Stimulated activated memory B cell treated with anti-CD40 and anti-IgM and Interleukin-4, amounts not matched to agents 10 μg/mL and 1 μg/mL and 100 μg/mL, for 72 hours (primary cell): ENCODE data around the gene BPTF.
A peak's percentile ranks its signal among the peaks of the same experiment; 100 is the strongest.
"Not testable (repeated sequence)": the region's sequence is repeated elsewhere in the genome, so short reads cannot be mapped to it uniquely, and the experiment has no call there.

Experiments
- ATAC-seq: fragments of 150-1000 bp; cut with Tn5 transposase; 2 replicates; pipeline ENCODE4 v1.10.0; 2021
- H3K27ac Mint-ChIP-seq: one replicate; pipeline ENCODE4 v1.8.0; 2022; ENCODE audit warnings: mild to moderate bottlenecking, mixed read lengths
- H3K27me3 Mint-ChIP-seq: one replicate; pipeline ENCODE4 v1.8.0; 2022; ENCODE audit warnings: mixed read lengths
- H3K36me3 Mint-ChIP-seq: one replicate; pipeline ENCODE4 v1.8.0; 2022; ENCODE audit warnings: mixed read lengths
- H3K4me1 Mint-ChIP-seq: one replicate; pipeline ENCODE4 v1.8.0; 2022; ENCODE audit warnings: mixed read lengths
- H3K4me3 Mint-ChIP-seq: one replicate; pipeline ENCODE4 v1.8.0; 2022; ENCODE audit warnings: mild to moderate bottlenecking, moderate library complexity, mixed read lengths
- H3K9me3 Mint-ChIP-seq: one replicate; pipeline ENCODE4 v1.8.0; 2022; ENCODE audit warnings: mixed read lengths

BPTF gene, protein sequence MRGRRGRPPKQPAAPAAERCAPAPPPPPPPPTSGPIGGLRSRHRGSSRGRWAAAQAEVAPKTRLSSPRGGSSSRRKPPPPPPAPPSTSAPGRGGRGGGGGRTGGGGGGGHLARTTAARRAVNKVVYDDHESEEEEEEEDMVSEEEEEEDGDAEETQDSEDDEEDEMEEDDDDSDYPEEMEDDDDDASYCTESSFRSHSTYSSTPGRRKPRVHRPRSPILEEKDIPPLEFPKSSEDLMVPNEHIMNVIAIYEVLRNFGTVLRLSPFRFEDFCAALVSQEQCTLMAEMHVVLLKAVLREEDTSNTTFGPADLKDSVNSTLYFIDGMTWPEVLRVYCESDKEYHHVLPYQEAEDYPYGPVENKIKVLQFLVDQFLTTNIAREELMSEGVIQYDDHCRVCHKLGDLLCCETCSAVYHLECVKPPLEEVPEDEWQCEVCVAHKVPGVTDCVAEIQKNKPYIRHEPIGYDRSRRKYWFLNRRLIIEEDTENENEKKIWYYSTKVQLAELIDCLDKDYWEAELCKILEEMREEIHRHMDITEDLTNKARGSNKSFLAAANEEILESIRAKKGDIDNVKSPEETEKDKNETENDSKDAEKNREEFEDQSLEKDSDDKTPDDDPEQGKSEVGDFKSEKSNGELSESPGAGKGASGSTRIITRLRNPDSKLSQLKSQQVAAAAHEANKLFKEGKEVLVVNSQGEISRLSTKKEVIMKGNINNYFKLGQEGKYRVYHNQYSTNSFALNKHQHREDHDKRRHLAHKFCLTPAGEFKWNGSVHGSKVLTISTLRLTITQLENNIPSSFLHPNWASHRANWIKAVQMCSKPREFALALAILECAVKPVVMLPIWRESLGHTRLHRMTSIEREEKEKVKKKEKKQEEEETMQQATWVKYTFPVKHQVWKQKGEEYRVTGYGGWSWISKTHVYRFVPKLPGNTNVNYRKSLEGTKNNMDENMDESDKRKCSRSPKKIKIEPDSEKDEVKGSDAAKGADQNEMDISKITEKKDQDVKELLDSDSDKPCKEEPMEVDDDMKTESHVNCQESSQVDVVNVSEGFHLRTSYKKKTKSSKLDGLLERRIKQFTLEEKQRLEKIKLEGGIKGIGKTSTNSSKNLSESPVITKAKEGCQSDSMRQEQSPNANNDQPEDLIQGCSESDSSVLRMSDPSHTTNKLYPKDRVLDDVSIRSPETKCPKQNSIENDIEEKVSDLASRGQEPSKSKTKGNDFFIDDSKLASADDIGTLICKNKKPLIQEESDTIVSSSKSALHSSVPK (N-terminal part only)

DNA sequence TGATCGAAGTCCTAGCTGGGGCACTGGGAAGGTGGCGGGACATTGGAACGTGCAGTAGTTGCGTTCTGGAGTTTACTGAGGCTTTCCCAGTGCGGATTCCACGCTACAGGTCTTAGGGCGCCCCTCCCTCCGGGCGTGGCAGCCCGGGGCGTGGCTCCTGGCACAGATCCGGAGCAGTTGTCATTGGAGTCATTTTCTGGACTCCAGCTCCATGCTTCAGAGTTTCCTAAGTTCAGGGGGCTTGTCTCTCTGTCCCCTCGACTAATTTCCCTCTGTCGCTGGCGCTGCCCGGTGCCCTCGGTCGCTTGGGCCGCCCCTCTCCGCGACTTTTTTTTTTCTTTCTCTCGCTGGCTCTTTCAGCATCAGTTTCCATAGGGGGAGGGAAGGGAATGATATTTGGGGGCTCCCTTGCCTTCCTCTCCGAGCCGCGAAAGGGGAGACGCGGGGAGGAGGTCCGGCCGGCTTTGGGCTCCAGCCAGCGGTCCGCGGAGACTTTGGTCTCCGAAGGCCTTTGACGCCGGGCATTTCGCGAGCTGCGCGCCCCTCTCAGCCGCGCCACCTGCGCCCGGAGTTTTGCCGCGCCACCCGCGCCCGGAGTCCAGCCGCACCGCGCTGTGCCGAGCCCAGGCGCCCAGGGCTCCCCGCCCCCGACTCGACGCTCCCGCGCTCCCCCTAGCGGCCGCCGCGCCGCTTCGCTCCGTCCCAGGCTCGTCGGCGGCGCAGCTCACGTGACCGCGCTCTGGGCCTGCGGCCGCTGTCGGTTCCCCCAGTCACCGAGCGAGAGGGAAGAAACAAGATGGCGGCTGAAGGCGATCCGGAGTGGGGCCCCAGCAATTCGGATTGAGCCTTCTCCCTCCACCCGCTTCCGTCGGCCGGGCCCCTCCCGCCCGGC lies at the start of gene BPTF:
TSS of gene BPTF (plus strand) at position 769 of the 892 bp plus-strand sequence. CDS start 222 bp downstream, outside the sequence.
- Mint-ChIP-seq H3K4me3 (peak within 1 kb of the TSS; percentile 87), H3K27me3 (no peaks in the 10 kb centered on the region), H3K27ac (peak within 1 kb of the TSS; percentile 85), H3K4me1 (peaks cover 41% of the 10 kb centered on the region), H3K36me3 (peaks cover 5% of the 10 kb centered on the region), H3K9me3 (no peaks in the 10 kb centered on the region)
- ATAC-seq: peak; percentile 94

GRCh38 chr17:67779098-67779672 lies 46.1 kb upstream of the BPTF start:
- H3K36me3 Mint-ChIP-seq: no peaks in the 10 kb centered on the region
- H3K9me3 Mint-ChIP-seq: no peaks in the 10 kb centered on the region
- ATAC-seq: peak; percentile 54
- H3K27me3 Mint-ChIP-seq: peaks cover 10% of the 10 kb centered on the region
- no peaks in the 10 kb centered on the region for H3K4me1 Mint-ChIP-seq
- no peak overlapping the region for H3K27ac Mint-ChIP-seq
- no peak overlapping the region for H3K4me3 Mint-ChIP-seq

DNA sequence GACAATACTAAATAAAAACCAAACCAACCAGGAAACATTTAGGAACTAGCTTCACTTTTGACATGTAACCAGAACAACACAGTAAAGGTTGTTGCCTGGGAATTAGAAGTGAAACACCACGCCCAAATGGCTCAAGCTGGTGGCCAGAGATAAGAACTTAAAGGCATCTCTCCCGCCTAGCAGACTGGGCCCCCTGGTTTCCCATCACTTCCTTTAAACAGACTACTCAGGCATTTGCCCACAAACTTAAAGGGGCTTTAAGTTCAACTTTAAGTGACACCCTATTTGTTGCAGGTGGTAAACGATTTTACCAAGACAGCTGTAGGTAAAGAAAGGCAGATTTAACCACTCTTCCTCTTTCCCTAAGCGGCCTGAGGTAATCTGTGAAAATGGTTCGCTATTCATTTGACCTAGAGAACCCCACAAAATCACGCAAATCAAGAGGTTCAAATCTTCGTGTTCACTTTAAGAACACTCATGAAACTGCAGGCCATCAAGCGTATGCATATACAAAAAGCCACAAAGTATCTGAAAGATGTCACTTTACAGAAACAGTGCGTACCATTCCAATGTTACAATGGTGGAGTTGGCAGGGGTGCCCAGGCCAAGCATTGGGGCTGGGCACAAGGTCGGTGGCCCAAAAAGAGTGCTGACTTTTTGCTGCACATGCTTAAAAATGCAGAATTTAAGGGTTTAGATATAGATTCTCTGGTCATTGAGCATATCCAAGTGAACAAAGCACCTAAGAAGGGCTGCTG lies 40.8 kb upstream of the BPTF start:
- Mint-ChIP-seq H3K9me3 (peaks cover 4% of the 10 kb centered on the region), H3K36me3 (no peaks in the 10 kb centered on the region), H3K4me1 (no peaks in the 10 kb centered on the region), H3K27me3 (peaks cover 6% of the 10 kb centered on the region), H3K4me3 (no peak overlapping the region), H3K27ac (no peak overlapping the region)
- ATAC-seq: no peak

DNA sequence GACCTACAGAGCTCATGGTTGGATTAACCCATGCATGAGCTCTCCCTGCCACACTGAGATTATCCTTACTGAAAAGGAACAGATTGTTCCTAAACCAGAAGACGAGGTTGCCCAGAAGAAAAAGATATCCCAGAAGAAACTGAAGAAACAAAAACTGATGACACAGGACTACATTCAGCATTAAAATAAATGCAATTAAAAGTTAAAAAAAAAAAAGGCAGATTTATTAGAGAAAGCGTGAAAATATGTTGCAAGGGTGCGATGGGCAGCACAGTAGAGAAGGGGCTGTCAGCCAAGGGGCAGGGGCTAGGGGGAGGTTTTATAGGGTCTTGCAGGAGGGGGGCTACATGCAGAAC lies 40.2 kb upstream of the BPTF start:
- Mint-ChIP-seq H3K27me3 (peaks cover 12% of the 10 kb centered on the region), H3K9me3 (peaks cover 4% of the 10 kb centered on the region), H3K27ac (no peak overlapping the region), H3K36me3 (no peaks in the 10 kb centered on the region), H3K4me3 (no peak overlapping the region), H3K4me1 (no peaks in the 10 kb centered on the region)
- ATAC-seq: no peak

- Mint-ChIP-seq H3K4me1 (no peaks in the 10 kb centered on the region), H3K4me3 (no peak overlapping the region), H3K36me3 (no peaks in the 10 kb centered on the region), H3K9me3 (peaks cover 4% of the 10 kb centered on the region), H3K27me3 (peaks cover 13% of the 10 kb centered on the region), H3K27ac (no peak overlapping the region)
- ATAC-seq: no peak
Observed at GRCh38 chr17:67785504-67785903, 39.8 kb upstream of the BPTF start.

GRCh38 chr17:67800495-67800928 lies 24.8 kb upstream of the BPTF start:
- Mint-ChIP-seq H3K27me3 (no peaks in the 10 kb centered on the region), H3K27ac (peak overlapping the region; percentile 42), H3K4me3 (no peak overlapping the region), H3K9me3 (no peaks in the 10 kb centered on the region), H3K36me3 (no peaks in the 10 kb centered on the region), H3K4me1 (peaks cover 16% of the 10 kb centered on the region)
- peak; percentile 89 for ATAC-seq

DNA sequence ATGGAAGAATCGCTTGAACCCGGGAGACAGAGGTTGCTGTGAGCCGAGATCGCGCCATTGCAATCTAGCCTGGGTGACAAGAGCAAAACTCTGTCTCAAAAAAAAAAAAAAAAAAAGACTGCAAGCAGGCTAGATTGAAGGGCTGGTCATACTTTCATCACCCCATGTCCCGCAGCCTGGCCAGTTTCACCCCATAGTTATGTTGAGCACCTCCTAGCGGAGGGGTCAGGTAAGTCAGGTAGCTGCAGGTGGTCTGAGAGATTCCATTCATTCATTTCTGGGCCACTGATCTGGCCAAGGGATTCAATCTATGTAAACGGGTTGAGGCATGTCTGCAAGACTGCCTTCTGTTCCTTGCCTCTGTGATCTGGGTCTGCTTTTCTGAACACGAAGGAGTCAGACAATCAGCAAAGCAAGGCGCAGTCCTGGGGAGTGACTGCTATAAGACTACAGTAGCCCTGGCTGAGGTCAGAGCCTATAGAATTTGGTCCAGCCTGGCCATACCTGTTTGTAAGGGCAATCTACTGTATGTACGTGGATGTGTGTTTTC lies 23.6 kb upstream of the BPTF start:
- Mint-ChIP-seq H3K9me3 (no peaks in the 10 kb centered on the region), H3K27me3 (no peaks in the 10 kb centered on the region), H3K27ac (no peak overlapping the region), H3K4me3 (no peak overlapping the region), H3K4me1 (peaks cover 16% of the 10 kb centered on the region), H3K36me3 (no peaks in the 10 kb centered on the region)
- no peak for ATAC-seq

DNA sequence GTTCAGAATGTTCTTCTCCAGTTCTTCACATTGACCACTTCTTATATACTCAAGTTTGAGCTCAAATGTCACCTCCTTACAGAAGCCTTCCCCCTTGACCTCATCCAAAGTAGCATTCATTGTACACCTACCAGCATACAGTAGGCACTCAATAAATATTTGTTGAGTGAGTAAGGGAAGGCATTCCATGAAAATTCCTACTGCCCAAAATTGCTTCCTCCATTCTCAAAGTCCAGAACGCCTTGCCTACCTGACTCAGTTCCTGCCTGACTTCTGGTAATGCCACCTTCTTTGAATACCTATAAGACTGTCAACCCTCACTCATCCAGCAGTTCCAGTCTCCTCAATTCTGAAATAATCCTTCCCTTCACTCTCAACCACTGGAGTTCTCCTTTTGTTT lies 14.8 kb upstream of the BPTF start:
- H3K27me3 Mint-ChIP-seq: no peaks in the 10 kb centered on the region

DNA sequence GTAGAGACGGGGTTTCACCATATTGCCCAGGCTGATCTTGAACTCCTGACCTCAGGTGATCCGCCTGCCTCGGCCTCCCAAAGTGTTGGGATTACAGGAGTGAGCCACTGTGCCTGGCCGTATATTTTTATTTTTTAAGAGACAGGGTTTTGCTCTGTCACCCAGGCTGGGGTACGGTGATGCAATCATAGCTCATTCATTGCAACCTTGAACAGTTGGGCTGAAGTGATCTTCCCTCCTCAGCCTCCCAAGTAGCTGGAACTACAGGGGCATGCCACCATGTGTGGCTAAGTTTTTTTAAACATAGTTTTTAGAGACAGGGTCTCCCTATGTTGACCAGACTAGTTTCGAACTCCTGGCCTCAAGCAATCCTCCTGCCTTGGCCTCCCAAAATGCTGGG lies 12.9 kb upstream of the BPTF start:
- H3K36me3 Mint-ChIP-seq, H3K27me3 Mint-ChIP-seq, H3K9me3 Mint-ChIP-seq, H3K4me3 Mint-ChIP-seq, ATAC-seq: not testable (repeated sequence)
- H3K4me1 Mint-ChIP-seq: peaks cover 49% of the 10 kb centered on the region
- H3K27ac Mint-ChIP-seq: peak overlapping the region; percentile 77

More for the DNA sequence above, 14.8 kb upstream of the BPTF start:
- ATAC-seq: no peak
- Mint-ChIP-seq H3K4me1 (peaks cover 38% of the 10 kb centered on the region), H3K27ac (peak overlapping the region; percentile 3), H3K36me3 (no peaks in the 10 kb centered on the region), H3K4me3 (no peak overlapping the region), H3K9me3 (no peaks in the 10 kb centered on the region)

DNA sequence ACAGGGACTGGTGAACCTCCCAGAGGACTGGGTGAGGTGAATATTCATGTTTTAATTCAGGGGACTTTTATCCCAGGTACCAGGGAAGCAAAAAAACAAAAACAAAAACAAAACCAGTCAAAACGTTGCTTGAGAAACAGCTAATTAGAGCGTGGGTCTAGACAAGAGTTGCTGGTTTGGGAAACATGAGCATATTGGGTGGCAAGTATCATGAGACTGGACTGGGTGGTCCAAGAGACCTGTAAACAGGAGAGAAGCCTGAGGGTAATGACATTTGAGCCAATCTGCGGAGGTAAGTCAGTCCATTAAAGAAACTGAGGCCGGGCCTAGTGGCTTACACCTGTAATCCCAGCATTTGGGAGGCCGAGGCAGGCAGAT lies 11.5 kb upstream of the BPTF start:
- Mint-ChIP-seq H3K36me3 (no peaks in the 10 kb centered on the region), H3K27me3 (no peaks in the 10 kb centered on the region), H3K4me3 (peak overlapping the region; percentile 41), H3K4me1 (peaks cover 63% of the 10 kb centered on the region), H3K9me3 (no peaks in the 10 kb centered on the region), H3K27ac (peak overlapping the region; percentile 77)
- no peak for ATAC-seq

GRCh38 chr17:67818110-67819002 lies 6.9 kb upstream of the BPTF start:
- peak overlapping the region; percentile 77 for H3K27ac Mint-ChIP-seq
- H3K4me1 Mint-ChIP-seq: peaks cover 49% of the 10 kb centered on the region
- H3K27me3 Mint-ChIP-seq: no peaks in the 10 kb centered on the region
- H3K4me3 Mint-ChIP-seq: peak overlapping the region; percentile 36
- ATAC-seq: peak; percentile 88
- H3K36me3 Mint-ChIP-seq: no peaks in the 10 kb centered on the region
- no peaks in the 10 kb centered on the region for H3K9me3 Mint-ChIP-seq

GRCh38 chr17:67819722-67820121 lies 5.6 kb upstream of the BPTF start:
- H3K4me3 Mint-ChIP-seq: no peak overlapping the region
- peaks cover 50% of the 10 kb centered on the region for H3K4me1 Mint-ChIP-seq
- H3K9me3 Mint-ChIP-seq: no peaks in the 10 kb centered on the region
- H3K27me3 Mint-ChIP-seq: no peaks in the 10 kb centered on the region
- no peak for ATAC-seq
- H3K27ac Mint-ChIP-seq: peak overlapping the region; percentile 27
- H3K36me3 Mint-ChIP-seq: no peaks in the 10 kb centered on the region
